ENCODE results near the gene REV1. TPM values are rescaled to one million over a fixed set of nuclear protein-coding genes. Genes with fewer than 3 reads are reported as not detected.
A peak's percentile ranks its signal among the peaks of the same experiment; 100 is the strongest.

The REV1 gene
- total and polyA plus RNA-seq, 2 of the 13 experiments (the other 11 are each of a cell fraction or from before 2014, with no cell fraction given): 49.1 to 71.8 TPM

DNA sequence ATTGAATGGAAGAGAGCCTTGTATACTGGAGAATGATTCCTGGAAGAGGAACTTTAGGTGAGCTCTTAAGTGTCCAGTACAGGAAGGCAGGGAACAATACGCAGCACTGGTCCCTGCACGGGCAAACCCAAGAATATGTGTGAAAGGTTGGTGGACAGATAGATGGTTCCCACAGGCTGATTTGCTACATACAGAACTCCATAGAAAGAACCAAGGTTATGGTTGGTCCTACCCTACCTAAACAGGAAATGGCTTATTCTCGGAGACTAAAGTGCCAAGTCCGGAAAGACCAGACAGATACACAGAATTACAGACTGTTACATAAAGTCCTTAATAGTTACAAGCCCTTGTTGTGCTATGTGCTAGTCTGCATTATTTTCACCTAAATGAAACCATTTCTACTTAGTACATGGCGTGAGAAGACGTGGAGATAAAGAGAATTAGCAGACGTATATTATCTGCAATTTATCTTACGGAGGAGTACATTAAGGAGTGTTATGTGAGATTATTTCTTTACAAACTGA is 1.2 kb downstream of the REV1 start (continued):
- TF ChIP-seq, protein P1, sequence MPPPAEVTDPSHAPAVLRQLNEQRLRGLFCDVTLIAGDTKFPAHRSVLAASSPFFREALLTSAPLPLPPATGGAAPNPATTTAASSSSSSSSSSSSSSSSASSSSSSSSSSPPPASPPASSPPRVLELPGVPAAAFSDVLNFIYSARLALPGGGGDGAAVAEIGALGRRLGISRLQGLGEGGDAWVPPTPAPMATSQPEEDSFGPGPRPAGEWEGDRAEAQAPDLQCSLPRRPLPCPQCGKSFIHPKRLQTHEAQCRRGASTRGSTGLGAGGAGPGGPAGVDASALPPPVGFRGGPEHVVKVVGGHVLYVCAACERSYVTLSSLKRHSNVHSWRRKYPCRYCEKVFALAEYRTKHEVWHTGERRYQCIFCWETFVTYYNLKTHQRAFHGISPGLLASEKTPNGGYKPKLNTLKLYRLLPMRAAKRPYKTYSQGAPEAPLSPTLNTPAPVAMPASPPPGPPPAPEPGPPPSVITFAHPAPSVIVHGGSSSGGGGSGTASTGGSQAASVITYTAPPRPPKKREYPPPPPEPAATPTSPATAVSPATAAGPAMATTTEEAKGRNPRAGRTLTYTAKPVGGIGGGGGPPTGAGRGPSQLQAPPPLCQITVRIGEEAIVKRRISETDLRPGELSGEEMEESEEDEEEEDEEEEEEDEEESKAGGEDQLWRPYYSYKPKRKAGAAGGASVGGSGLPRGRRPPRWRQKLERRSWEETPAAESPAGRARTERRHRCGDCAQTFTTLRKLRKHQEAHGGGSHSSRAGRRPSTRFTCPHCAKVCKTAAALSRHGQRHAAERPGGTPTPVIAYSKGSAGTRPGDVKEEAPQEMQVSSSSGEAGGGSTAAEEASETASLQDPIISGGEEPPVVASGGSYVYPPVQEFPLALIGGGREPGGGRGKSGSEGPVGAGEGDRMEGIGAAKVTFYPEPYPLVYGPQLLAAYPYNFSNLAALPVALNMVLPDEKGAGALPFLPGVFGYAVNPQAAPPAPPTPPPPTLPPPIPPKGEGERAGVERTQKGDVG (CRISPR knock-in tag; IDR thresholded peaks at IDR 0.05; ENCODE audit: borderline replicate concordance): 0 out of 2 replicates have a peak, but pooled peaks have one; percentile 34
- TF ChIP-seq ZNF350 (CRISPR knock-in tag; IDR thresholded peaks at IDR 0.05; ENCODE audit: borderline replicate concordance, low read depth) (0 out of 2 replicates have a peak, but pooled peaks have one; percentile 59), HOXA3 (CRISPR knock-in tag; IDR thresholded peaks at IDR 0.05) (0 out of 2 replicates have a peak, but pooled peaks have one; percentile 11), MED1 (CRISPR knock-in tag; IDR thresholded peaks at IDR 0.05) (peak; percentile 39), RXRB (CRISPR knock-in tag; IDR thresholded peaks at IDR 0.05; ENCODE audit: borderline replicate concordance) (peak; percentile 81), MIER3 (CRISPR knock-in tag; IDR thresholded peaks at IDR 0.05; ENCODE audit: borderline replicate concordance) (peak; percentile 6; the same call in 1 of the 2 replicates), SP2 (CRISPR knock-in tag; IDR thresholded peaks at IDR 0.05) (no peak), BCL6 (CRISPR knock-in tag; IDR thresholded peaks at IDR 0.05) (0 out of 2 replicates have a peak, but pooled peaks have one; percentile 16), FOXJ3 (CRISPR knock-in tag; IDR thresholded peaks at IDR 0.05; ENCODE audit: borderline replicate concordance) (no peak), AKAP8 (CRISPR knock-in tag; IDR thresholded peaks at IDR 0.05) (0 out of 2 replicates have a peak, but pooled peaks have one; percentile 34), SNRNP70 (IDR thresholded peaks at IDR 0.05; ENCODE audit: low read depth, low read length) (no peak), CENPT (CRISPR knock-in tag; IDR thresholded peaks at IDR 0.05; ENCODE audit: low read depth) (no peak)
- TF ChIP-seq, protein P2, sequence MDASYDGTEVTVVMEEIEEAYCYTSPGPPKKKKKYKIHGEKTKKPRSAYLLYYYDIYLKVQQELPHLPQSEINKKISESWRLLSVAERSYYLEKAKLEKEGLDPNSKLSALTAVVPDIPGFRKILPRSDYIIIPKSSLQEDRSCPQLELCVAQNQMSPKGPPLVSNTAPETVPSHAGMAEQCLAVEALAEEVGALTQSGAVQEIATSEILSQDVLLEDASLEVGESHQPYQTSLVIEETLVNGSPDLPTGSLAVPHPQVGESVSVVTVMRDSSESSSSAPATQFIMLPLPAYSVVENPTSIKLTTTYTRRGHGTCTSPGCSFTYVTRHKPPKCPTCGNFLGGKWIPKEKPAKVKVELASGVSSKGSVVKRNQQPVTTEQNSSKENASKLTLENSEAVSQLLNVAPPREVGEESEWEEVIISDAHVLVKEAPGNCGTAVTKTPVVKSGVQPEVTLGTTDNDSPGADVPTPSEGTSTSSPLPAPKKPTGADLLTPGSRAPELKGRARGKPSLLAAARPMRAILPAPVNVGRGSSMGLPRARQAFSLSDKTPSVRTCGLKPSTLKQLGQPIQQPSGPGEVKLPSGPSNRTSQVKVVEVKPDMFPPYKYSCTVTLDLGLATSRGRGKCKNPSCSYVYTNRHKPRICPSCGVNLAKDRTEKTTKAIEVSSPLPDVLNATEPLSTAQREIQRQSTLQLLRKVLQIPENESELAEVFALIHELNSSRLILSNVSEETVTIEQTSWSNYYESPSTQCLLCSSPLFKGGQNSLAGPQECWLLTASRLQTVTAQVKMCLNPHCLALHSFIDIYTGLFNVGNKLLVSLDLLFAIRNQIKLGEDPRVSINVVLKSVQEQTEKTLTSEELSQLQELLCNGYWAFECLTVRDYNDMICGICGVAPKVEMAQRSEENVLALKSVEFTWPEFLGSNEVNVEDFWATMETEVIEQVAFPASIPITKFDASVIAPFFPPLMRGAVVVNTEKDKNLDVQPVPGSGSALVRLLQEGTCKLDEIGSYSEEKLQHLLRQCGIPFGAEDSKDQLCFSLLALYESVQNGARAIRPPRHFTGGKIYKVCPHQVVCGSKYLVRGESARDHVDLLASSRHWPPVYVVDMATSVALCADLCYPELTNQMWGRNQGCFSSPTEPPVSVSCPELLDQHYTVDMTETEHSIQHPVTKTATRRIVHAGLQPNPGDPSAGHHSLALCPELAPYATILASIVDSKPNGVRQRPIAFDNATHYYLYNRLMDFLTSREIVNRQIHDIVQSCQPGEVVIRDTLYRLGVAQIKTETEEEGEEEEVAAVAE (CRISPR knock-in tag; IDR thresholded peaks at IDR 0.05; ENCODE audit: borderline replicate concordance): peak; percentile 94
- TF ChIP-seq, protein P3, sequence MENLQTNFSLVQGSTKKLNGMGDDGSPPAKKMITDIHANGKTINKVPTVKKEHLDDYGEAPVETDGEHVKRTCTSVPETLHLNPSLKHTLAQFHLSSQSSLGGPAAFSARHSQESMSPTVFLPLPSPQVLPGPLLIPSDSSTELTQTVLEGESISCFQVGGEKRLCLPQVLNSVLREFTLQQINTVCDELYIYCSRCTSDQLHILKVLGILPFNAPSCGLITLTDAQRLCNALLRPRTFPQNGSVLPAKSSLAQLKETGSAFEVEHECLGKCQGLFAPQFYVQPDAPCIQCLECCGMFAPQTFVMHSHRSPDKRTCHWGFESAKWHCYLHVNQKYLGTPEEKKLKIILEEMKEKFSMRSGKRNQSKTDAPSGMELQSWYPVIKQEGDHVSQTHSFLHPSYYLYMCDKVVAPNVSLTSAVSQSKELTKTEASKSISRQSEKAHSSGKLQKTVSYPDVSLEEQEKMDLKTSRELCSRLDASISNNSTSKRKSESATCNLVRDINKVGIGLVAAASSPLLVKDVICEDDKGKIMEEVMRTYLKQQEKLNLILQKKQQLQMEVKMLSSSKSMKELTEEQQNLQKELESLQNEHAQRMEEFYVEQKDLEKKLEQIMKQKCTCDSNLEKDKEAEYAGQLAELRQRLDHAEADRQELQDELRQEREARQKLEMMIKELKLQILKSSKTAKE (CRISPR knock-in tag; IDR thresholded peaks at IDR 0.05; ENCODE audit: borderline replicate concordance): peak; percentile 28
- TF ChIP-seq, protein P4, sequence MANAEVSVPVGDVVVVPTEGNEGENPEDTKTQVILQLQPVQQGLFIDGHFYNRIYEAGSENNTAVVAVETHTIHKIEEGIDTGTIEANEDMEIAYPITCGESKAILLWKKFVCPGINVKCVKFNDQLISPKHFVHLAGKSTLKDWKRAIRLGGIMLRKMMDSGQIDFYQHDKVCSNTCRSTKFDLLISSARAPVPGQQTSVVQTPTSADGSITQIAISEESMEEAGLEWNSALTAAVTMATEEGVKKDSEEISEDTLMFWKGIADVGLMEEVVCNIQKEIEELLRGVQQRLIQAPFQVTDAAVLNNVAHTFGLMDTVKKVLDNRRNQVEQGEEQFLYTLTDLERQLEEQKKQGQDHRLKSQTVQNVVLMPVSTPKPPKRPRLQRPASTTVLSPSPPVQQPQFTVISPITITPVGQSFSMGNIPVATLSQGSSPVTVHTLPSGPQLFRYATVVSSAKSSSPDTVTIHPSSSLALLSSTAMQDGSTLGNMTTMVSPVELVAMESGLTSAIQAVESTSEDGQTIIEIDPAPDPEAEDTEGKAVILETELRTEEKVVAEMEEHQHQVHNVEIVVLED (CRISPR knock-in tag; IDR thresholded peaks at IDR 0.05; ENCODE audit: borderline replicate concordance): peak; percentile 27; the same call in 1 of the 2 replicates
